Lower lobe of right lung (tissue), 2 donors: ENCODE measurements around the gene KRT26. TPM values are rescaled to one million over a fixed set of nuclear protein-coding genes. Genes with fewer than 3 reads are reported as not detected.

Source experiments
- ATAC-seq, 2 donors: fragments of 200-7000 bp; cut with Tn5 transposase; one replicate each; pipeline ENCODE4 v1.9.1; 2020 to 2022; ENCODE audit warnings: mild to moderate bottlenecking in 2 of 2, moderate library complexity in 2 of 2
- DNase-seq: peaks from one replicate; pipeline ENCODE4 v3.0.0-alpha.2; 2020
- H3K27ac ChIP-seq: fragments of 200-600 bp; one replicate; pipeline ENCODE4 v1.8.0; 2022
- H3K27me3 ChIP-seq: fragments of 200-600 bp; one replicate; pipeline ENCODE4 v1.8.0; 2022; ENCODE audit warnings: low read depth
- H3K36me3 ChIP-seq: fragments of 200-600 bp; one replicate; pipeline ENCODE4 v1.8.0; 2022; ENCODE audit warnings: mild to moderate bottlenecking
- H3K4me1 ChIP-seq: fragments of 200-600 bp; one replicate; pipeline ENCODE4 v1.8.0; 2022
- H3K4me3 ChIP-seq: fragments of 200-600 bp; one replicate; pipeline ENCODE4 v1.8.0; 2022; ENCODE audit warnings: mild to moderate bottlenecking
- H3K9me3 ChIP-seq: fragments of 200-600 bp; one replicate; pipeline ENCODE4 v1.8.0; 2022
- CTCF ChIP-seq: fragments of 200-600 bp; IDR thresholded peaks from one replicate; pipeline ENCODE4 v1.8.0; 2022; ENCODE audit warnings: antibody characterized with exemption, mild to moderate bottlenecking
- intact Hi-C: fragments of 100-400 bp; cut with DNase I; formaldehyde crosslinking; loops from one replicate; pipeline ENCODE4 v1.11.0; 2022
- long read RNA-seq: library from polyadenylated mRNA; unstranded; transcript quantifications from one replicate; pipeline ENCODE4 v2.0.0, GENCODE V29; 2021
- total RNA-seq: library from RNA; stranded (reverse); fragmentation: NEBNext Ultra II Directional; extraction: Animal tissue kit (Norgen Biotek cat#: 25700); gene quantifications from one replicate; pipeline ENCODE4 v1.2.1, GENCODE V29; 2021
- donor health status: DM: no; HTN: yes; CAD: no; lungs with severe emphysema.

Gene KRT26
- total RNA-seq, result not detected
- long read RNA-seq, result 0 reads

- H3K36me3 ChIP-seq, result no peaks in the 10 kb centered on the region
- H3K4me1 ChIP-seq, result no peaks in the 10 kb centered on the region
- TF ChIP-seq CTCF, result no peak
- H3K27ac ChIP-seq, result no peak within 1 kb of the TSS
- H3K27me3 ChIP-seq, result peaks cover 4% of the 10 kb centered on the region
- intact Hi-C loops, result no loop called here
- no peak for DNase-seq
- no peaks in the 10 kb centered on the region for H3K9me3 ChIP-seq
- no peak within 1 kb of the TSS for H3K4me3 ChIP-seq
- no peak for ATAC-seq
Measured at GRCh38 chr17:40772101-40772500, at the start of gene KRT26. TSS of gene KRT26 (minus strand) at chr17:40772201. CDS start at chr17:40772113, 88 bp downstream.

GRCh38 chr17:40821536-40821935, 49.5 kb upstream of the KRT26 start:
- H3K27me3 ChIP-seq, result no peaks in the 10 kb centered on the region
- H3K4me3 ChIP-seq, result no peak overlapping the region
- no peaks in the 10 kb centered on the region for H3K9me3 ChIP-seq

GRCh38 chr17:40820228-40820838, 48.3 kb upstream of the KRT26 start:
- Histone ChIP-seq H3K27ac (no peak overlapping the region), H3K4me1 (peaks cover 16% of the 10 kb centered on the region), H3K36me3 (peaks cover 11% of the 10 kb centered on the region), H3K9me3 (no peaks in the 10 kb centered on the region), H3K27me3 (no peaks in the 10 kb centered on the region), H3K4me3 (no peak overlapping the region)
- intact Hi-C loops, result no loop called here
- DNase-seq (no peak), ATAC-seq (no peak)
- TF ChIP-seq CTCF, result no peak

More at GRCh38 chr17:40821536-40821935, 49.5 kb upstream of the KRT26 start:
- peaks cover 11% of the 10 kb centered on the region for H3K36me3 ChIP-seq
- H3K27ac ChIP-seq, result no peak overlapping the region
- intact Hi-C loops, result no loop called here
- TF ChIP-seq CTCF, result no peak
- peaks cover 16% of the 10 kb centered on the region for H3K4me1 ChIP-seq
- DNase-seq, result no peak
- ATAC-seq, result peak in 1 of 2 donors; percentile 73

- no peak for ATAC-seq
- Histone ChIP-seq H3K4me3 (peak overlapping the region; percentile 76), H3K9me3 (no peaks in the 10 kb centered on the region), H3K4me1 (peaks cover 16% of the 10 kb centered on the region), H3K27me3 (no peaks in the 10 kb centered on the region), H3K36me3 (peaks cover 11% of the 10 kb centered on the region), H3K27ac (peak overlapping the region; percentile 89)
- DNase-seq, result no peak
- TF ChIP-seq CTCF, result no peak
- intact Hi-C loops, result no loop called here
Measured at GRCh38 chr17:40819528-40820125, 47.6 kb upstream of the KRT26 start.

GRCh38 chr17:40818733-40819527, 46.9 kb upstream of the KRT26 start:
- peak; percentile 86 for DNase-seq

More at GRCh38 chr17:40818733-40819527, 46.9 kb upstream of the KRT26 start:
- peaks cover 11% of the 10 kb centered on the region for H3K36me3 ChIP-seq
- no peaks in the 10 kb centered on the region for H3K27me3 ChIP-seq
- TF ChIP-seq CTCF, result no peak
- peak overlapping the region; percentile 89 for H3K27ac ChIP-seq
- peak; percentile 94 to 97 for ATAC-seq
- H3K4me3 ChIP-seq, result peak overlapping the region; percentile 76
- no peaks in the 10 kb centered on the region for H3K9me3 ChIP-seq
- intact Hi-C loops, result no loop called here
- H3K4me1 ChIP-seq, result peaks cover 16% of the 10 kb centered on the region
